ENCODE measurements around the gene FGGY.

FGGY gene

DNA sequence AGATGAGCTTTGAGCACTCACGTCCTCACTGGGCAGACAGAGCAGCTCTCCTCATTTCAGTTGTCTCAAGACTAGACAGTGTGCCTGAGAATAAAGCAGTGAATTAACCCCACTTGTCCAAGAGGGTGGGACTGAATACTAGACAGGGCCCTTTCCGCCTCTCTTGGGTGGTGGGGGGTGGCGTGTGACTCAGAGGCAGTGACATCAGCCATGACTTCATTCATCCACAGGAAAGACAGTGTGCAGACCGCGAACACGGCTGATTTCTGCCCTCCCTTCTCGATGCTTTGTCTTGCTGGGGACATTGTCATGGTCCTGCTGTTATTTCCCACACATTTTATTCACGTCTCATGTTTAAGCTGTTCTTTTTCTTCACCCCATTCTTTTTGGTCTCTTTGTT lies 64.9 kb downstream of the FGGY start:
- H3K27me3 Mint-ChIP-seq: no peaks in the 10 kb centered on the region
- H3K9me3 Mint-ChIP-seq (ENCODE audit: low read depth): no peaks in the 10 kb centered on the region
- no peak overlapping the region for H3K4me3 Mint-ChIP-seq
- peaks cover 24% of the 10 kb centered on the region for H3K36me3 Mint-ChIP-seq
- H3K4me1 Mint-ChIP-seq (ENCODE audit: low read depth): no peaks in the 10 kb centered on the region
- no peak overlapping the region for H3K27ac Mint-ChIP-seq

GRCh38 chr1:59364037-59364436 lies 67.1 kb downstream of the FGGY start:
- no peaks in the 10 kb centered on the region for H3K4me1 Mint-ChIP-seq (ENCODE audit: low read depth)
- H3K4me3 Mint-ChIP-seq: no peak overlapping the region
- peaks cover 26% of the 10 kb centered on the region for H3K36me3 Mint-ChIP-seq
- no peaks in the 10 kb centered on the region for H3K9me3 Mint-ChIP-seq (ENCODE audit: low read depth)
- no peak overlapping the region for H3K27ac Mint-ChIP-seq
- H3K27me3 Mint-ChIP-seq: no peaks in the 10 kb centered on the region

- Mint-ChIP-seq H3K36me3 (peaks cover 26% of the 10 kb centered on the region), H3K4me1 (ENCODE audit: low read depth) (no peaks in the 10 kb centered on the region), H3K9me3 (ENCODE audit: low read depth) (no peaks in the 10 kb centered on the region), H3K27ac (no peak overlapping the region), H3K4me3 (no peak overlapping the region), H3K27me3 (no peaks in the 10 kb centered on the region)
Measured at GRCh38 chr1:59366346-59366745, 69.5 kb downstream of the FGGY start.

GRCh38 chr1:59367301-59368007 lies 70.6 kb downstream of the FGGY start:
- H3K27me3 Mint-ChIP-seq: no peaks in the 10 kb centered on the region
- H3K4me1 Mint-ChIP-seq (ENCODE audit: low read depth): no peaks in the 10 kb centered on the region
- peaks cover 20% of the 10 kb centered on the region for H3K36me3 Mint-ChIP-seq
- no peaks in the 10 kb centered on the region for H3K9me3 Mint-ChIP-seq (ENCODE audit: low read depth)
- no peak overlapping the region for H3K27ac Mint-ChIP-seq
- H3K4me3 Mint-ChIP-seq: no peak overlapping the region

GRCh38 chr1:59368008-59368670 lies 71.2 kb downstream of the FGGY start:
- Mint-ChIP-seq H3K4me1 (ENCODE audit: low read depth) (no peaks in the 10 kb centered on the region), H3K27me3 (no peaks in the 10 kb centered on the region), H3K36me3 (peaks cover 20% of the 10 kb centered on the region), H3K9me3 (ENCODE audit: low read depth) (no peaks in the 10 kb centered on the region), H3K4me3 (no peak overlapping the region), H3K27ac (no peak overlapping the region)

GRCh38 chr1:59375321-59376220 lies 78.7 kb downstream of the FGGY start:
- H3K9me3 Mint-ChIP-seq (ENCODE audit: low read depth): no peaks in the 10 kb centered on the region
- H3K27me3 Mint-ChIP-seq: no peaks in the 10 kb centered on the region
- H3K36me3 Mint-ChIP-seq: peaks cover 14% of the 10 kb centered on the region
- H3K27ac Mint-ChIP-seq: no peak overlapping the region
- H3K4me3 Mint-ChIP-seq: no peak overlapping the region
- H3K4me1 Mint-ChIP-seq (ENCODE audit: low read depth): no peaks in the 10 kb centered on the region

- Mint-ChIP-seq H3K4me1 (ENCODE audit: low read depth) (no peaks in the 10 kb centered on the region), H3K27me3 (no peaks in the 10 kb centered on the region), H3K27ac (no peak overlapping the region), H3K36me3 (peaks cover 20% of the 10 kb centered on the region), H3K9me3 (ENCODE audit: low read depth) (no peaks in the 10 kb centered on the region), H3K4me3 (no peak overlapping the region)
Measured at GRCh38 chr1:59377350-59377904, 80.5 kb downstream of the FGGY start.

- H3K4me3 Mint-ChIP-seq: no peak overlapping the region
- no peaks in the 10 kb centered on the region for H3K9me3 Mint-ChIP-seq (ENCODE audit: low read depth)
- H3K4me1 Mint-ChIP-seq (ENCODE audit: low read depth): no peaks in the 10 kb centered on the region
- no peak overlapping the region for H3K27ac Mint-ChIP-seq
- H3K27me3 Mint-ChIP-seq: no peaks in the 10 kb centered on the region
- H3K36me3 Mint-ChIP-seq: peaks cover 29% of the 10 kb centered on the region
Measured at GRCh38 chr1:59378621-59379370, 81.9 kb downstream of the FGGY start.

- Mint-ChIP-seq H3K4me1 (ENCODE audit: low read depth) (no peaks in the 10 kb centered on the region), H3K9me3 (ENCODE audit: low read depth) (no peaks in the 10 kb centered on the region), H3K4me3 (no peak overlapping the region), H3K27me3 (no peaks in the 10 kb centered on the region), H3K27ac (no peak overlapping the region), H3K36me3 (peaks cover 31% of the 10 kb centered on the region)
Measured at GRCh38 chr1:59379371-59379728, 82.5 kb downstream of the FGGY start.

DNA sequence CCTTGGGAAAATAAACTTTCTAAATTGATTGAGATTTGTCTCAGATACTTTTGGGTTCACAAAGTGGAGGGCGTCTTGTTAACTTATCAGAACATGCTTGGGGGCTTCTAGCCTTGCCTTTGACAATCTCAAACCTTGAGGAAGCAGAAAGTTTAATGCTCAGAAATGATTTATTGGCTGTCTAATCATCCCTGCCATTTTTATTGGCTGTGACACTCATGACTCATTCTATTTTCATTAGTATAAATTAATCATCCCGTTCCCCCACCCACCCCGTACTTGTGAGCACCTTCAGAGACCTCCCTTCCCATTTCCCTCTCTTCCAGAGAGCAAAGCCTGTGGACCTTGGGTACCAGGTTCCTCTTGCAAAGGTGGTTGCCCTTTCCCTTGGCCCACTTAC lies 87.1 kb downstream of the FGGY start:
- H3K27me3 Mint-ChIP-seq: no peaks in the 10 kb centered on the region
- no peaks in the 10 kb centered on the region for H3K4me1 Mint-ChIP-seq (ENCODE audit: low read depth)
- H3K36me3 Mint-ChIP-seq: peaks cover 20% of the 10 kb centered on the region
- no peaks in the 10 kb centered on the region for H3K9me3 Mint-ChIP-seq (ENCODE audit: low read depth)
- no peak overlapping the region for H3K27ac Mint-ChIP-seq
- H3K4me3 Mint-ChIP-seq: no peak overlapping the region

DNA sequence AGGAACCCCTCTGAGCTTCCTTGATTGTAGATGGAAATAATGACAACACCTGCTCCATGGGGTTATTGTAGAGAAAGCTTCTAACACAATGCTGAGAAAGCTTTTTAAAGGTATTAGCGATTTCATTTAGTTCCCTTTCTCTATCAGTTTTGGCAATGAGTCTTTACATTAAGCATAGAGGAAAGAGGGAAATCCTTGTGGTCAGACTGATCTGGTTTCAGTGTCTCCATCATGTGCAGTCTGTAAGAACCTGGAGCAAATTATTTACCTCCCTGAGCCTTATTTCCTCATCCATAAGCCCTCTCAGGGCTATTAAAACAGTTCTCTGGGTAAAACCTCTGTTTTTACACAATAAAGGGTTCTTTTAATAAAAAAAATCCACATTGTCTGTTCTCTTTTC lies 87.5 kb downstream of the FGGY start:
- no peak overlapping the region for H3K4me3 Mint-ChIP-seq
- H3K4me1 Mint-ChIP-seq (ENCODE audit: low read depth): no peaks in the 10 kb centered on the region
- H3K9me3 Mint-ChIP-seq (ENCODE audit: low read depth): no peaks in the 10 kb centered on the region
- peaks cover 20% of the 10 kb centered on the region for H3K36me3 Mint-ChIP-seq
- H3K27ac Mint-ChIP-seq: no peak overlapping the region
- no peaks in the 10 kb centered on the region for H3K27me3 Mint-ChIP-seq

- Mint-ChIP-seq H3K27me3 (no peaks in the 10 kb centered on the region), H3K36me3 (peaks cover 7% of the 10 kb centered on the region), H3K4me3 (no peak overlapping the region), H3K4me1 (ENCODE audit: low read depth) (peaks cover 6% of the 10 kb centered on the region), H3K9me3 (ENCODE audit: low read depth) (no peaks in the 10 kb centered on the region), H3K27ac (no peak overlapping the region)
Measured at GRCh38 chr1:59388191-59388590, 91.3 kb downstream of the FGGY start.

DNA sequence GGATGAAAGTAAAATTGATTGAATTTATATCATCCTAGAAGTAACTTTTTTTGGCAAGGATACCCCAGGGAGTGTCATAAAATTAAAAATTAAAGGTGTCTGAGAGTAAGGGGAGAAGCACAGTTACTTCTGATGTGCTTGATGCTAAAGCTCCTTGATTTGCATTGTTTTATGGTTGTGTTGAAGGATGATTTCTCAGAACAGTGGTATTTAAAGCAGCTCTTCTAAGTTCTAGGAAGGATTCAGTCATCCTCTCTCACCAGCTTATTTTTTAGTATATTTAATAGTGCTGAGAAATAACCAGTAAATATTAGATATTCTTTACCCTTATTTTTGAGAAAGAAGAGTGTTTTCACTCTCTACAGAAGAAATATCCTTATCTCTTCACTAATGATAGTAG lies 93.0 kb downstream of the FGGY start:
- no peaks in the 10 kb centered on the region for H3K9me3 Mint-ChIP-seq (ENCODE audit: low read depth)
- H3K4me3 Mint-ChIP-seq: no peak overlapping the region
- H3K27me3 Mint-ChIP-seq: no peaks in the 10 kb centered on the region
- H3K36me3 Mint-ChIP-seq: peaks cover 3% of the 10 kb centered on the region
- peaks cover 9% of the 10 kb centered on the region for H3K4me1 Mint-ChIP-seq (ENCODE audit: low read depth)
- no peak overlapping the region for H3K27ac Mint-ChIP-seq

DNA sequence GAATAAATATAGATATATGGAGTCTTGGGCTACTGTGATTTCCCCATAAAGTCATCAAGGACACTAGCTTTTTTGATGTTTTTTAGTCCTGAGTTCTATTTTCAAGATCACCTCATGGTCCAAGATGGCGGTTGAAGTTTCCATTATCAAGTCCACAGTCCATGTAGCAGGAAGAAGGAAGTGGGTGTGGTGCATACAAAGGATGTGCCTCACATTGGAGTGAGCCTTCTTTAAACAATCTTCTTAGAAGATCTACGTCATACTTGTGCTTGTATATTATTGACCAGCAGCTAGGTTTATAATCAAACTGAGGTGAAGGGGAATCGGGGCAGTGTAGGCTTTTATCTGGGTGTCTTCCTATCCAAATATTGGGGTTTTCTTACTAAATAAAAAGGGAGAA lies 93.4 kb downstream of the FGGY start:
- Mint-ChIP-seq H3K27me3 (no peaks in the 10 kb centered on the region), H3K36me3 (peaks cover 3% of the 10 kb centered on the region), H3K4me1 (ENCODE audit: low read depth) (peaks cover 10% of the 10 kb centered on the region), H3K9me3 (ENCODE audit: low read depth) (no peaks in the 10 kb centered on the region), H3K4me3 (no peak overlapping the region), H3K27ac (no peak overlapping the region)

Measured in activated naive CD8-positive, alpha-beta T cell (primary cell).